G401.6 (cell line): Measurements from ENCODE around the gene CROCC.

ENCODE experiments used
- FAIRE-seq: peaks from 2 replicates; lab custom pipeline; 2012; peaks lifted over from hg19 to GRCh38; lab: Jason Lieb, UNC

CROCC gene

GRCh38 chr1:16984717-16985116, 63.0 kb downstream of the CROCC start:
- FAIRE-seq = no peak

DNA sequence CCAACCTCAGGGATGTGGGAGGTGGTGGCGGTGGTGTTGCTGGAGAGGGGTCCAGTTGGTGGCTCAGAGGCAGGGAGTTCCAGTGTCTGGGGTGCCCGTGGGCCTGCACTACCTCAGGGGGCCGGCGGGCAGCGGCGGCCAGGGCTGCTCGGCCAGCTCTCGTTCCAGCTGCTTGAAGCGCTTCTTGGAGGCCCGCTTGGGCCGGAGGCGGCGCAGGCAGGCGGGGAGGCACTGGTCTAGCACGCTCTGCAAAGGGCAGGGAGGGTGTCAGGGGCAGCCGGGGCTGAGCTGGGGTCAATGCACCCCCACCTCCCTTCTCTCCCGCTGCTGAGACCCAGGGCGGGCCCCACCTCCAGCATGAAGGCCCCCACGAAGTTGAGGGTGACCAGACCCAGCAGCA, 64.4 kb downstream of the CROCC start:
- no peak for FAIRE-seq

DNA sequence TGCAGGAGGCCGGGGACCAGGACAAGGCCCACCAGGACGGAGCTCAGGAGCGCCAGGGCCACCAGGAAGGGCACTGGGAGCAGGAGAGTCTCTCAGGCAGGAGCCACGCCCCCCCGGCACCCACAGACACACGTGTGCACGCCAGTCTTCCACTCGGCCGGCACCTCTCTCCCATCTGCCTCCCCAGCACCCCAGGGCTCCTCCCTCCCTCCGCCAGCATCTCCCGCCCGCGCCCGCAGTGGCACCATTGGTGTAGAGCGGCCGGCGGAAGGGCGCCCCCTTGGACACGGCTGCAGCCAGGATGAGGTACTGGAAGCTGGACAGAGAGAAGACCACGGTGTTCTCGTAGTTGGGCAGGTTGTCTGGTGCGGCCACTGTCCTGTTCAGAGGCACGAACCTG, 64.8 kb downstream of the CROCC start:
- no peak for FAIRE-seq

DNA sequence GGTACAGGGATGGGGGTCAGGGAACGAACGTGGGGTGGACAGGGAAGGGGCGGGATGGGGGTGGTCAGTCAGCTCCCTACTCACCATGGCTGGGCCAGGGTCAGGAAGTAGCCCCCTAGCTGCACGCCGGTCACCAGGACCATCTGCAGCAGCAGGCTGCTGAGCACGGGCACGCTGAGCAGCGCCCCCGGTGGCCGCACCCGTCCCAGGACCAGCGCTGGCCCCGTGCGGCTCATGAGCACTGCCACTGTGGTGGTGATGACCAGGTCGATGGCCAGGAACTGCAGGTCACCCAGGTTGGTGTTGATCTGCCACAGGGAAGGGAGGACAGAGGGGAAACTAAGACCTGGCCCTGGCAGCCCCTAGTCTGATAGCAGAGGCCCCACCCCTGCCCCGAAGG, 65.2 kb downstream of the CROCC start:
- FAIRE-seq = no peak

GRCh38 chr1:16988210-16988609, 66.5 kb downstream of the CROCC start:
- no peak for FAIRE-seq

GRCh38 chr1:16989676-16990391, 68.1 kb downstream of the CROCC start:
- FAIRE-seq = no peak

DNA sequence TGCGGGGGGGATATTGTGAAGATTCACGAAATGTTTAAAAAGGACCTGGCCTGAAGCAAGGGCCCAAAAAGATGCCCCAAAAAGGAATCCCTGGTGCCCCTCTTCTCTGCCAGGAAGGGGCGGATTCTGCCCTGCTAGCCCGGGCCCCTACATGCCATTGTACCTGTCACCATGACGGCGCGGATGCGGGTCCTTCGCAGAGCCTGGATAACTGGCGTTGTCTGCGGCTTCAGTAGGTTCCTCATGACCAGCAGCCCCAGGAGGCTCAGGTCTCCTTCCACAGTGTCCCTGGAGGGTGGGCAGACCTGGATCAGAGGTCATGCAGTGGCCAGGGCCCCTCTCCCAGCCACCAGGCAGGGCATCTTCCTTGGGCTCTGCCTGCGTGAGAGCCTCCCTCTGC, 69.8 kb downstream of the CROCC start:
- FAIRE-seq = no peak

GRCh38 chr1:16992102-16992501, 70.4 kb downstream of the CROCC start:
- FAIRE-seq = no peak

GRCh38 chr1:16992675-16993074, 70.9 kb downstream of the CROCC start:
- no peak for FAIRE-seq

DNA sequence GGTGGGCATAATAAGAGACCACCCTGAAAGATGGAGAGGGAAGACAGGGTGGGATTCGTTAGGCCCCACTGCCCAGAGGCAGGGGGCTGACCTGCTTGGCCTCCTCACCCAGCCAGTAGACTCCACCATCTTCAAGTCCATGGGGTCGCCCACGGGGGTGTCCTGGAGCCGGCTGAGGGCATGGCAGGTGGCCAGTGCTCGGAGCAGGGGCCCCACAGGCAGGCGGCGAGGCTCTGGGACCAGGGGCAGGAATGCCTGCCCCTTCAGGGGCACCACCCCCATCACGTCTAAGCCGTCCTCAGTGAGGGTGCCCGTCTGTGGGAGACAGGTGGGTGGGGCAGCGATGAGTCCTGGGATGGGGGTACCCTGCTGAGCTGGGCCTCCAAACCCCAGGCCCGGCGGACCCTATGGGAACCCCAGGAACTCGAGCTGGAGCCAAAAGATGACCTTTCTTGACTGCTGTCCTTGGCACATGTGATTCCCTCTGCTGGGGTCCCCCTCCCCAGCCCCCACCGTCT, 71.8 kb downstream of the CROCC start:
- FAIRE-seq = no peak

GRCh38 chr1:16996845-16997244, 75.1 kb downstream of the CROCC start:
- FAIRE-seq = no peak

- no peak for FAIRE-seq
These were observed 76.9 kb downstream of the CROCC start for GRCh38 chr1:16998589-16998988.

DNA sequence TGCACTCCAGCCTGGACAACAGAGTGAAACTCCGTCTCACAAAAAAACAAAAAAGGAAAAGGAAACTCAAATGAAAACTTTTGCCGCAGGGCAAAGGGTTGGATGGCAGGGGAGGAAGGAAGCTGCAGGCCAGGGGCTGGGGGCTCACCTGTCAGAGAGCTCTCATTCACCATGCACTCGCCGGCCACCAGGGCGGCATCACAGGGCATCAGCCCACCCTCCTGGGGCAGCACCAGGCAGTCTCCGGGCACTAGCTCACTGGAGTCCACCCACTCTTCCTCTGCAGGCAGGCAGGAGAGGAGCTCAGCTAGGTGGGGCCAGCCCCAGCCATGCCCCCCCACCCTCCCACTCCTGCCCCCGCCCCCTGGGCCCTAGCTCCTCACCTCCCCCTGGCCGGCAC, 78.1 kb downstream of the CROCC start:
- FAIRE-seq = no peak

- no peak for FAIRE-seq
These were observed 80.2 kb downstream of the CROCC start for GRCh38 chr1:17001760-17002523.

GRCh38 chr1:17002524-17002902, 80.8 kb downstream of the CROCC start:
- FAIRE-seq = no peak

DNA sequence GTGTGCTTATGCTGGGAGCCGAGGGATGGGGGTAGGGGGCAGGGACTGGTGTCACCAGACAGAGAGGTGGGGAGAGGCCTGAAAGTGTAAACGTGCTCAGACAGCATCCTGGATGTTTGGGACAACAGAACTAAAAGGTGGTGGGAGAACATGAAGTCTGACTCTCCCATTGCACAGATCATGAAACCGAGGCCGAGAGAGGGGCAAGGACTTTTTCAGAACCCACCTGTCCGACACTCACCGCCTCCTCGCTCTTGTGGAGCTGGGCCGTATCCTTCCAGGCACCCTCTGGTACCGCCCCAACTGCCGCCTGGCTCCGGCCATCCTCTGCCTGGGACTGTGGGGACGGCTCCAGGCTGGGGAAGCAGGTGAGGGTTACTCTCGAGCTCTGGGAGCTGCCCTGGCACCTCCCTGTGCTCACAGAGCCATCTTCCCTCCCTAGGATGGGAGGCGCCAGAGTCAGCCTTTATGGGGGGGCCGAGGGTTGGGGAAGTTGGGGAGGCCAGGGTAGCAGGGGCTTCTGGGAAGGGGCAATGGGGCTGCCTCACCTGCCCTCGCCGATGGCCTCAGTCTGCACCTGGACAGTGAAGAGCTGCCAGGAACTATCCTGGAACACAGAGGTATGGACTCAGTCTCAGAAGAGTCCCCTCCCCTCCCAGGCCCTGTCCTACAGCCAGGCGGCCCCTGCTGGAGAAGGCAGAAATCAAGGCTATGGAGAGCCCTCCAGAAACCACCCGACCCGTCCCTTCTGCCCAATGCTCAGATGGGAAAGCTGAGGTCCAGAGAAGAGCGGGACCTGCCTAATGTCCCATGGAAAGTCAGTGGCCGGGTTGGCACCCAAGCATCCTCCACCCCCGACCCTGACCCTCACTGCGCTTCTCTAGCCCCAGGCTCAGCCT, 83.0 kb downstream of the CROCC start:
- FAIRE-seq = no peak

DNA sequence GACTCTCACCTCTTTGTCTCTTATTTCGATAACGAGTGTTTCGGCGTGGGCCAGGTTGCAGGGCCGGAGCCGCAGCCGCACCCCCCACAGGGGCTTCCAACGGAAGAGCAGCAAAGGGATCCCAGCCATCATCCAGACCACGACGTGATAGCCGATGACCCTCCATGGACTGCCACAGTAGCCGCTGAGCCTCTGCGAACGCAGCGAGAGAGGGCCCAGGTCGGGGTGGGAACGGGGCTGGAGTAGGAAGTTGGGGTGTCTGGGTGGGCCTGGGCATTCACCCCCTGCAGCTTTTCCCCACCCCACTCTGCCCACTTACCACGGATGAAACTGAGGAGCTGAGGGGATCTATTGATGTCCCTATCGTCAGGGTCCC, 83.6 kb downstream of the CROCC start:
- FAIRE-seq = no peak

- no peak for FAIRE-seq
These were observed 85.4 kb downstream of the CROCC start for GRCh38 chr1:17007121-17007520.

- no peak for FAIRE-seq
These were observed 86.6 kb downstream of the CROCC start for GRCh38 chr1:17008208-17008855.

GRCh38 chr1:17009706-17010105, 88.0 kb downstream of the CROCC start:
- FAIRE-seq = no peak

GRCh38 chr1:17011092-17011438, 89.3 kb downstream of the CROCC start:
- no peak for FAIRE-seq
